ENCODE data around the gene RIMS4.

RIMS4 gene

GRCh38 chr20:44720997-44721784 lies 89.2 kb downstream of the RIMS4 start:
- no peak for DNase-seq (ENCODE audit: low read depth in 2 of 2)

GRCh38 chr20:44720621-44720996 lies 89.7 kb downstream of the RIMS4 start:
- DNase-seq (ENCODE audit: low read depth in 2 of 2) = no peak

- no peak for DNase-seq (ENCODE audit: low read depth in 2 of 2)
These were observed 90.5 kb downstream of the RIMS4 start for GRCh38 chr20:44719841-44720240.

GRCh38 chr20:44717986-44718385 lies 92.4 kb downstream of the RIMS4 start:
- no peak for DNase-seq (ENCODE audit: low read depth in 2 of 2)

- DNase-seq (ENCODE audit: low read depth in 2 of 2) = no peak
These were observed 93.8 kb downstream of the RIMS4 start for GRCh38 chr20:44716309-44717106.

GRCh38 chr20:44715499-44716308 lies 94.6 kb downstream of the RIMS4 start:
- DNase-seq (ENCODE audit: low read depth in 2 of 2) = no peak

- DNase-seq (ENCODE audit: low read depth in 2 of 2) = no peak
These were observed 95.4 kb downstream of the RIMS4 start, which contains the start of gene CCN5 for GRCh38 chr20:44714701-44715498. Gene CCN5, plus strand, starts transcription at chr20:44715369. Its CDS starts 22 bp downstream, at chr20:44715391.

- DNase-seq (ENCODE audit: low read depth in 2 of 2) = no peak
These were observed 96.1 kb downstream of the RIMS4 start for GRCh38 chr20:44714102-44714700.

- DNase-seq (ENCODE audit: low read depth in 2 of 2) = no peak
These were observed 99.1 kb downstream of the RIMS4 start for GRCh38 chr20:44711237-44711636.

GRCh38 chr20:44709797-44710196 lies 100.5 kb downstream of the RIMS4 start:
- no peak for DNase-seq (ENCODE audit: low read depth in 2 of 2)

GRCh38 chr20:44709380-44709779 lies 101.0 kb downstream of the RIMS4 start:
- DNase-seq (ENCODE audit: low read depth in 2 of 2) = no peak

- no peak for DNase-seq (ENCODE audit: low read depth in 2 of 2)
These were observed 103.2 kb downstream of the RIMS4 start for GRCh38 chr20:44707018-44707579.

- DNase-seq (ENCODE audit: low read depth in 2 of 2) = no peak
These were observed 103.9 kb downstream of the RIMS4 start for GRCh38 chr20:44706301-44707017.

GRCh38 chr20:44705364-44706094 lies 104.8 kb downstream of the RIMS4 start:
- no peak for DNase-seq (ENCODE audit: low read depth in 2 of 2)

GRCh38 chr20:44704551-44704971 lies 105.8 kb downstream of the RIMS4 start:
- no peak for DNase-seq (ENCODE audit: low read depth in 2 of 2)

GRCh38 chr20:44703956-44704488 lies 106.3 kb downstream of the RIMS4 start:
- no peak for DNase-seq (ENCODE audit: low read depth in 2 of 2)

- no peak for DNase-seq (ENCODE audit: low read depth in 2 of 2)
These were observed 107.0 kb downstream of the RIMS4 start for GRCh38 chr20:44703183-44703925.

- DNase-seq (ENCODE audit: low read depth in 2 of 2) = no peak
These were observed 107.6 kb downstream of the RIMS4 start for GRCh38 chr20:44702776-44703175.

All from stimulated activated CD4-positive, alpha-beta T cell treated with anti-CD3 and anti-CD28 coated beads, Interleukin-4, amount 100 ng/mL, for 48 hours (primary cell).